Neural progenitor cell (in vitro differentiated cells): ENCODE data around the gene KLK4. TPM values are rescaled to one million over a fixed set of nuclear protein-coding genes. Genes with fewer than 3 reads are reported as not detected.

Experiments used
- DNase-seq: peaks from one replicate; pipeline ENCODE4 v3.0.0-alpha.2; 2016; ENCODE audit warnings: low spot score
- H2AFZ ChIP-seq: fragments of 200-600 bp; sonication (generic); replicated peaks from 2 replicates; pipeline ENCODE4 v1.6.1; 2016; ENCODE audit warnings: antibody characterized with exemption
- H3F3A ChIP-seq: fragments of 200-600 bp; sonication (generic); 2 replicates; pipeline ENCODE4 v1.6.1; 2016; ENCODE audit warnings: antibody characterized with exemption, low read depth
- H3K27ac ChIP-seq: fragments of 200-600 bp; sonication (generic); 2 replicates; pipeline ENCODE4 v1.5.1; 2016; ENCODE audit warnings: mild to moderate bottlenecking
- H3K27me3 ChIP-seq: fragments of 200-600 bp; sonication (generic); 2 replicates; pipeline ENCODE4 v1.6.1; 2016; ENCODE audit warnings: mild to moderate bottlenecking, moderate library complexity
- H3K36me3 ChIP-seq: fragments of 200-600 bp; sonication (generic); 2 replicates; pipeline ENCODE4 v1.5.1; 2016
- H3K4me1 ChIP-seq: fragments of 200-600 bp; sonication (generic); 2 replicates; pipeline ENCODE4 v1.6.1; 2016; ENCODE audit warnings: mixed run types
- H3K4me2 ChIP-seq: fragments of 200-600 bp; sonication (generic); 2 replicates; pipeline ENCODE4 v1.6.1; 2016
- H3K4me3 ChIP-seq: fragments of 200-600 bp; sonication (generic); 2 replicates; pipeline ENCODE4 v1.5.1; 2016
- H3K79me2 ChIP-seq: fragments of 200-600 bp; sonication (generic); 2 replicates; pipeline ENCODE4 v1.6.1; 2016; ENCODE audit warnings: low read depth
- H3K9ac ChIP-seq: fragments of 200-600 bp; sonication (generic); 2 replicates; pipeline ENCODE4 v1.6.1; 2016
- H3K9me3 ChIP-seq: fragments of 200-600 bp; sonication (generic); 2 replicates; pipeline ENCODE4 v1.5.1; 2016; ENCODE audit warnings: low read depth
- H4K20me1 ChIP-seq: fragments of 200-600 bp; sonication (generic); 2 replicates; pipeline ENCODE4 v1.6.1; 2016; ENCODE audit warnings: low read depth
- H3K27ac Mint-ChIP-seq: 3 replicates; pipeline ENCODE4 v1.8.0; 2021; ENCODE audit warnings: mixed read lengths
- H3K27me3 Mint-ChIP-seq: 2 replicates; pipeline ENCODE4 v1.8.0; 2022; ENCODE audit warnings: low read depth, mild to moderate bottlenecking, inconsistent platforms, moderate library complexity, mixed read lengths; ENCODE audit not compliant: insufficient read depth
- H3K36me3 Mint-ChIP-seq: 3 replicates; pipeline ENCODE4 v1.8.0; 2021; ENCODE audit warnings: mixed read lengths
- H3K4me1 Mint-ChIP-seq: 3 replicates; pipeline ENCODE4 v1.8.0; 2021; ENCODE audit warnings: mixed read lengths
- H3K4me3 Mint-ChIP-seq: 3 replicates; pipeline ENCODE4 v1.8.0; 2021; ENCODE audit warnings: mild to moderate bottlenecking, moderate library complexity, mixed read lengths
- H3K9me3 Mint-ChIP-seq: 3 replicates; pipeline ENCODE4 v1.8.0; 2020; ENCODE audit warnings: mixed read lengths
- EZH2 ChIP-seq: fragments of 200-600 bp; sonication (generic); IDR thresholded peaks from 2 replicates; pipeline ENCODE4 v1.6.1; 2017; ENCODE audit warnings: antibody characterized with exemption, mild to moderate bottlenecking, moderate library complexity
- EZH2phosphoT487 ChIP-seq: fragments of 200-600 bp; sonication (generic); IDR thresholded peaks from 2 replicates; pipeline ENCODE4 v1.6.1; 2017; ENCODE audit warnings: antibody characterized with exemption
- total RNA-seq: library from RNA; depleted of rRNA; stranded (reverse); fragments of >200 nt; gene quantifications from 2 replicates; pipeline ENCODE4 v1.2.3, GENCODE V29; 2015; ENCODE audit warnings: low replicate concordance
- TF ChIP-seq, protein P1 (sequence below): fragments of 200-600 bp; sonication (generic); IDR thresholded peaks from 2 replicates; pipeline ENCODE4 v1.5.1; 2017; ENCODE audit warnings: antibody characterized with exemption, mild to moderate bottlenecking

Gene KLK4
- total RNA-seq, 1 donor from 2014 or later: not detected

DNA sequence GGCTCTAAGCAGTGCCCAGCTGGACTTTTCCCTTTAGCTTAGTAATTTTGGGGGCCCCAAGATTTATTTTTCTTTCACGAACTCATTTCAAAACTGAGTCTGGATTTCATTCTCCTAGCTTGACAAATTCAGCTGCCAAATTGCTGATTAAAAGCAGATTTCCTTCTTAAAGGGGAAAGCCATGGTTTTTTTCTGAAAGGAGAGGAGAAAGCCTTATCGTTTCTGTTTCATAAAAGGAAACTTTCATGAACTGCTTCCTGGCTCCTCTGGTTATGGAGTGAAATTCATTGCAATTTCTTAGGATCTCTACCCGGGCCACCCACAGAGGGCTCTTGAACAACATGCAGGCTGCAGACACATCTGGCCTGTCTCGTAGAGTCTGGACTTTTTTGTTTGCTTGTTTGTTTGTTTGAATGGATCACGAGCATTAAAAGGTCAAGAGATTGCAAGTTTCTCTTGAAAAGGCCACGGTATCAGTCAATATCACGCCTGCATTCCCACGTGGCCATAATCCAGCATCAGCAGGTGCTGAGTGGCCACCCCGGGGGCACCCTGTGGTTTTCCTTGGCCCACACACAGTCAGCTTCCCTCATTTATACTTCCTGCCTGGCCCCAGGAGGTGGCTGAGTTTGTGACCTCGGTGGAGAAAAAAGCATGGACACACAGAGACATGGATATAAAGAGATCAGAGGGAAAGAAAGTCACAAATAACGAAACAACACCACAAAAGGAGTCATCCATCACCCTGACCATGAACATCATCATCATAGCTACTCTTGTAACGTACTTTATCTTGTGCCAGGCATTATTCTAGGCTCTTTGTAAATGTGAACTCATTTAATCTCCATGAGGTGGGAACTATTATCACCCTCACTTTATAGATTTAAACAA lies 10.5 kb upstream of the KLK4 start:
- Histone ChIP-seq H3K9ac (no peak overlapping the region), H3K27ac (no peak overlapping the region), H3K4me2 (no peak overlapping the region), H2AFZ (no peak overlapping the region), H3K4me1 (no peaks in the 10 kb centered on the region), H3K9me3 (no peaks in the 10 kb centered on the region), H3K4me3 (no peak overlapping the region), H3F3A (no peaks in the 10 kb centered on the region), H4K20me1 (no peaks in the 10 kb centered on the region), H3K79me2 (no peaks in the 10 kb centered on the region), H3K27me3 (peaks cover 83% of the 10 kb centered on the region), H3K36me3 (no peaks in the 10 kb centered on the region)
- Mint-ChIP-seq H3K9me3 (no peaks in the 10 kb centered on the region), H3K27me3 (peaks cover 23% of the 10 kb centered on the region), H3K4me1 (peaks cover 8% of the 10 kb centered on the region), H3K36me3 (no peaks in the 10 kb centered on the region), H3K4me3 (no peak overlapping the region), H3K27ac (no peak overlapping the region)
- TF ChIP-seq, protein P1, sequence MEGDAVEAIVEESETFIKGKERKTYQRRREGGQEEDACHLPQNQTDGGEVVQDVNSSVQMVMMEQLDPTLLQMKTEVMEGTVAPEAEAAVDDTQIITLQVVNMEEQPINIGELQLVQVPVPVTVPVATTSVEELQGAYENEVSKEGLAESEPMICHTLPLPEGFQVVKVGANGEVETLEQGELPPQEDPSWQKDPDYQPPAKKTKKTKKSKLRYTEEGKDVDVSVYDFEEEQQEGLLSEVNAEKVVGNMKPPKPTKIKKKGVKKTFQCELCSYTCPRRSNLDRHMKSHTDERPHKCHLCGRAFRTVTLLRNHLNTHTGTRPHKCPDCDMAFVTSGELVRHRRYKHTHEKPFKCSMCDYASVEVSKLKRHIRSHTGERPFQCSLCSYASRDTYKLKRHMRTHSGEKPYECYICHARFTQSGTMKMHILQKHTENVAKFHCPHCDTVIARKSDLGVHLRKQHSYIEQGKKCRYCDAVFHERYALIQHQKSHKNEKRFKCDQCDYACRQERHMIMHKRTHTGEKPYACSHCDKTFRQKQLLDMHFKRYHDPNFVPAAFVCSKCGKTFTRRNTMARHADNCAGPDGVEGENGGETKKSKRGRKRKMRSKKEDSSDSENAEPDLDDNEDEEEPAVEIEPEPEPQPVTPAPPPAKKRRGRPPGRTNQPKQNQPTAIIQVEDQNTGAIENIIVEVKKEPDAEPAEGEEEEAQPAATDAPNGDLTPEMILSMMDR: no peak
- TF ChIP-seq EZH2phosphoT487 (no peak), EZH2 (no peak)
- peak; percentile 34 for DNase-seq

DNA sequence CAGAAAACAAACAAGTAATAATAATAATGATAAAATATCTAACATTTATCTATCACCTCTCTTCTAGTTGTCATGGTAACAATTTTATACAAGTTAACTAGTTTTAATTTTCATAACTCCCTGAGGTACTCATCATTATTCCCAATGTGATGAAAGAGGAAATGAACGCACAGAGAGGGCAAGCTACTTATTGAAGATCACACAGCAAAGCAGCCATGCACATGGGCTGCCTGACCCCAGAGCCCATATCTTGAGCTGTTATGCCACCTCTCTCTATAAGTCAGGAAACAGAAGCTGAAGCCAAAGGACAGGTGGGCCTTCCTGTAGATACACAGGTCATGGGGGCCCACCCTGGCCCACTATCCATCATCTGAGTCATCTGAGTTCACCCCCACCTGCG lies 4.9 kb upstream of the KLK4 start:
- peaks cover 29% of the 10 kb centered on the region for H3K27me3 Mint-ChIP-seq
- H3K36me3 Mint-ChIP-seq: no peaks in the 10 kb centered on the region
- no peak overlapping the region for H2AFZ ChIP-seq
- H3K27ac ChIP-seq: no peak overlapping the region
- H3F3A ChIP-seq: no peaks in the 10 kb centered on the region
- H3K4me1 ChIP-seq: no peaks in the 10 kb centered on the region
- no peaks in the 10 kb centered on the region for H3K4me1 Mint-ChIP-seq
- no peaks in the 10 kb centered on the region for H3K9me3 Mint-ChIP-seq
- H3K9me3 ChIP-seq: no peaks in the 10 kb centered on the region
- H3K4me3 ChIP-seq: no peak overlapping the region
- no peak for DNase-seq
- H3K27me3 ChIP-seq: peaks cover 90% of the 10 kb centered on the region
- no peak overlapping the region for H3K9ac ChIP-seq
- H3K4me2 ChIP-seq: no peak overlapping the region
- no peaks in the 10 kb centered on the region for H4K20me1 ChIP-seq
- H3K27ac Mint-ChIP-seq: no peak overlapping the region
- no peak overlapping the region for H3K4me3 Mint-ChIP-seq
- TF ChIP-seq EZH2 (no peak), EZH2phosphoT487 (no peak)
- TF ChIP-seq, protein P1: no peak
- no peaks in the 10 kb centered on the region for H3K36me3 ChIP-seq
- no peaks in the 10 kb centered on the region for H3K79me2 ChIP-seq

DNA sequence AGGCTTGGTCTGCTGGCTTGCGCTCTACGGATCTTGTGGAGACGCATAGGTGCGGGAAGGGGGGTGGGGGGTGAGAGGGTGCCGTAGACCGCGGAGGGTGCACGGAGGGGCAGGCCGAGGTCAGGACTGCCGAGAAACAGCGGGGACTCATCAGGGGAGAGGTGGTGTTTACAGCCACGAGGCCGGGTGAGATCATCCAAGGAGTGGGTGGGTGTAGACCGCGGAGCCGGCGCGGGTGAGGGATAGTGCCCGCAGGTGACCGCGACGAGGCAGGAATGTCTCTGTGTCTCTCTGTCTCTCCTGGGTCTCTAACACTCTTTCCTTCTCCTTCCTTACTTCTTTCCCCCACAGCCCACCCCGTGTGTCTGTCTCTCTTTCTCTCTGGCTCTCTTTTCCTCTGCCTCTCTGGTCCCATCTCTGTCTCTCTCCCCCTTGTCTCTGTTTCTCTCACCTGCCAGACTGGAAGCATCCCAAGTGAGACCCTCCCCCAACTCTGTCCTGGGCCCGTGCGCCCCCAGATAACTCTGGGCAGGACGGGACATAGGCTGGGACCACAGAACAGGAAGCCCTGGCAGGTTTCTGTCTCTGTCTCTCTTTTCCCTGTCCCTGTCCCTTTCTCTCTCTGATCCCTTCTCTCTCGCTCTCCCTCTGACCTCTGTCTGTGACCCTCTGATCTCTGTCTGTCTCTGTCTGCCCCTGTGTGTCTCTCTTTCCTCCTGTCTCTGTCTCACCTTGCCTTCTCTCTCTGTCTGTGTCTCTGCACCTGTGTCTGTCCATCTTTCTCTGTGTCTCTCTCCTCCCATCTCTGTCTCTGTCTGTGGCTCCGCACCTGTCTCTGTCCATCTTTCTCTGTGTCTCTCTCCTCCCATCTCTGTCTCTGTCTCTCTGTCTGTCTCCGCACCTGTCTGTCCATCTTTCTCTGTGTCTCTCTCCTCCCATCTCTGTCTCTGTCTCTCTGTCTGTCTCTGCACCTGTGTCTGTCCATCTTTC lies 1.8 kb upstream of the KLK4 start:
- Histone ChIP-seq H3K27ac (no peak overlapping the region), H3K4me1 (no peaks in the 10 kb centered on the region), H3K4me2 (no peak overlapping the region), H4K20me1 (no peaks in the 10 kb centered on the region), H3K9me3 (no peaks in the 10 kb centered on the region), H3K4me3 (no peak overlapping the region), H2AFZ (no peak overlapping the region), H3K9ac (no peak overlapping the region), H3K79me2 (no peaks in the 10 kb centered on the region), H3F3A (no peaks in the 10 kb centered on the region), H3K36me3 (no peaks in the 10 kb centered on the region), H3K27me3 (peaks cover 93% of the 10 kb centered on the region)
- no peaks in the 10 kb centered on the region for H3K36me3 Mint-ChIP-seq
- H3K27me3 Mint-ChIP-seq: peaks cover 37% of the 10 kb centered on the region
- H3K4me1 Mint-ChIP-seq: no peaks in the 10 kb centered on the region
- no peak for DNase-seq
- TF ChIP-seq EZH2 (no peak), EZH2phosphoT487 (no peak)
- TF ChIP-seq, protein P1: no peak
- no peaks in the 10 kb centered on the region for H3K9me3 Mint-ChIP-seq
- H3K27ac Mint-ChIP-seq: no peak overlapping the region
- no peak overlapping the region for H3K4me3 Mint-ChIP-seq
